Measurements from ENCODE around the gene PHTF2. TPM values are rescaled to one million over a fixed set of nuclear protein-coding genes. Genes with fewer than 3 reads are reported as not detected.

The PHTF2 gene
- polyA plus RNA-seq, 1 donor (not counting 4 experiments of a cell fraction or from before 2014, with no cell fraction given) = 24.1 TPM

DNA sequence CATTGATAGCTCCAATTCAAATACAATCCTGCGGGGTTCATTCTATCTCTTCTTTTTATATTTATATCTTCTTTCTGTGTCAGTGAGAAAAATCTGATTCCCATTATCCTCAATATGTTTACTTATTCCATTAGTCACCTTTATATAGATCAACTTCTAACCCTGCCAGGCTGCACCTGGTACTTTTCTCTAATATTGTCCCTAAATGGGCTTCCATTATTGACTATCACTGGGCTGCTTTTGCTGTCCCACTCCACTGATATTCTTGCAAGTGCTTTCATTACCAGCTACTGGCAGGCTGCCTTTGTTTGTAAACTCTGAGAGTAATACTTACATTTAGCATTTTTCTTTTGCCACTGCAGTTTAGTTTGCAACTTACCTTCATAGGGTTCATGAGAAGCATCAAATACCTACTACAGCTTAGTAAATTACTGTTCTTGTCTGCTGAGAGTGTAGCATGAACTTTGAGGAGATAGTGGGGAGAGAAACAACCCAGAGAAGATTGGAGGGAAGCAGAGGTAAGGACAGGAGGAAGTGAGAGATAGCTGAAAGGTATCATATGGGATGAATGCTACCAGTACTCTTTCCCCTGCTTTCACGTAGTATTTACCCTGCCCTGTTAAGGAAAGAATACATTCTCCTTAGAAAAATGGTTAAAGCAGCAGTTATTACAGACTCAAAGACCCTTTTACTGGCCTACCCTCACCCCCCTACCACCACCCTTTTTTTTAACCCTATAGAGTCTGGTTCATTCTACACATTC, 119.1 kb downstream of the PHTF2 start:
- Histone ChIP-seq H3K9me1 (ENCODE audit: control insufficient read depth, extremely low read depth, insufficient read depth, low read length) (no peaks in the 10 kb centered on the region), H2AFZ (ENCODE audit: control insufficient read depth, low read length) (no peak overlapping the region), H3K9ac (ENCODE audit: control insufficient read depth, extremely low read depth, insufficient read depth, low read length) (no peak overlapping the region), H3K79me2 (ENCODE audit: control insufficient read depth, insufficient read depth, low read length) (no peaks in the 10 kb centered on the region), H3K4me2 (ENCODE audit: control insufficient read depth, extremely low read depth, insufficient read depth, low read depth, low read length) (no peak overlapping the region), H3K27ac (ENCODE audit: control insufficient read depth, insufficient read depth, low read length) (no peak overlapping the region), H4K20me1 (ENCODE audit: control insufficient read depth, extremely low read depth, insufficient read depth, low read length) (no peaks in the 10 kb centered on the region), H3K4me1 (ENCODE audit: control insufficient read depth, extremely low read depth, insufficient read depth, low read length) (no peaks in the 10 kb centered on the region), H3K36me3 (ENCODE audit: control insufficient read depth in 2 of 2, extremely low read depth in 1 of 2, insufficient read depth in 2 of 2, low read length in 2 of 2) (no peaks in the 10 kb centered on the region), H3K9me3 (ENCODE audit: control insufficient read depth, low read depth, low read length) (no peaks in the 10 kb centered on the region), H3K27me3 (ENCODE audit: control insufficient read depth, extremely low read depth, insufficient read depth, low read length) (no peaks in the 10 kb centered on the region), H3K4me3 (ENCODE audit: control insufficient read depth in 2 of 3, extremely low read depth in 1 of 3, insufficient read depth in 2 of 3, low read depth in 1 of 3, low read length in 3 of 3) (no peak overlapping the region)
- dilution Hi-C loops (cut with MboI; ENCODE audit: extremely low pct_ligation_motif_present, low sequenced_read_pairs) = no loop called here
- TF ChIP-seq, protein P1, sequence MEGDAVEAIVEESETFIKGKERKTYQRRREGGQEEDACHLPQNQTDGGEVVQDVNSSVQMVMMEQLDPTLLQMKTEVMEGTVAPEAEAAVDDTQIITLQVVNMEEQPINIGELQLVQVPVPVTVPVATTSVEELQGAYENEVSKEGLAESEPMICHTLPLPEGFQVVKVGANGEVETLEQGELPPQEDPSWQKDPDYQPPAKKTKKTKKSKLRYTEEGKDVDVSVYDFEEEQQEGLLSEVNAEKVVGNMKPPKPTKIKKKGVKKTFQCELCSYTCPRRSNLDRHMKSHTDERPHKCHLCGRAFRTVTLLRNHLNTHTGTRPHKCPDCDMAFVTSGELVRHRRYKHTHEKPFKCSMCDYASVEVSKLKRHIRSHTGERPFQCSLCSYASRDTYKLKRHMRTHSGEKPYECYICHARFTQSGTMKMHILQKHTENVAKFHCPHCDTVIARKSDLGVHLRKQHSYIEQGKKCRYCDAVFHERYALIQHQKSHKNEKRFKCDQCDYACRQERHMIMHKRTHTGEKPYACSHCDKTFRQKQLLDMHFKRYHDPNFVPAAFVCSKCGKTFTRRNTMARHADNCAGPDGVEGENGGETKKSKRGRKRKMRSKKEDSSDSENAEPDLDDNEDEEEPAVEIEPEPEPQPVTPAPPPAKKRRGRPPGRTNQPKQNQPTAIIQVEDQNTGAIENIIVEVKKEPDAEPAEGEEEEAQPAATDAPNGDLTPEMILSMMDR (optimal IDR thresholded peaks at IDR 0.05 in 1 of 3, IDR thresholded peaks at IDR 0.05 in 1 of 3, conservative IDR thresholded peaks at IDR 0.05 in 1 of 3; ENCODE audit: extremely low read depth in 1 of 3, insufficient read depth in 2 of 3, low read length in 3 of 3) = no peak
- FAIRE-seq (no peak), DNase-seq (ENCODE audit: low read depth, low spot score) (no peak)

DNA sequence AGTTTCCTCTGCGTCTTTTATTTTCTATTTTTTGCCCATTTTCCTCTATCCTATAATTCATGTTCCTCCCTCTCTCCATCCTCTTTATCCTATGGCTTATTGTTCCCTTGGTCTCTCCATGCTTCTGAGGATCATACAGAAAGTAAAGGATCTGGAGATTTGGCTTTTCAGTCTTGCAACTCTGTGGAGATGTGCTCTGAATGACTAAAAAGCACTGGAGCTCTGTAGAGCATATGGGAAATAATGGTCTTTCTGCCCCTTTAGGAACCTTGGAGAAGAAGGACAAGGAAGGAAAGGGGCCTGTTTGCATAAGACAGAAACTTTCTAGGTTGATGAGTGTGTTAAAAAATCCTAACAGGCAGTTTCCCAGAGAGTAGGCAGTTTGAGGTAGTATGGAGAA, 120.1 kb downstream of the PHTF2 start:
- DNase-seq (ENCODE audit: low read depth, low spot score) = no peak
- Histone ChIP-seq H3K9me3 (ENCODE audit: control insufficient read depth, low read depth, low read length) (no peaks in the 10 kb centered on the region), H3K4me2 (ENCODE audit: control insufficient read depth, extremely low read depth, insufficient read depth, low read depth, low read length) (no peak overlapping the region)

More for the DNA sequence above, 120.1 kb downstream of the PHTF2 start:
- Histone ChIP-seq H3K36me3 (ENCODE audit: control insufficient read depth in 2 of 2, extremely low read depth in 1 of 2, insufficient read depth in 2 of 2, low read length in 2 of 2) (no peaks in the 10 kb centered on the region), H3K9me1 (ENCODE audit: control insufficient read depth, extremely low read depth, insufficient read depth, low read length) (no peaks in the 10 kb centered on the region), H3K27me3 (ENCODE audit: control insufficient read depth, extremely low read depth, insufficient read depth, low read length) (no peaks in the 10 kb centered on the region), H2AFZ (ENCODE audit: control insufficient read depth, low read length) (no peak overlapping the region), H3K79me2 (ENCODE audit: control insufficient read depth, insufficient read depth, low read length) (no peaks in the 10 kb centered on the region), H4K20me1 (ENCODE audit: control insufficient read depth, extremely low read depth, insufficient read depth, low read length) (no peaks in the 10 kb centered on the region), H3K9ac (ENCODE audit: control insufficient read depth, extremely low read depth, insufficient read depth, low read length) (no peak overlapping the region), H3K4me3 (ENCODE audit: control insufficient read depth in 2 of 3, extremely low read depth in 1 of 3, insufficient read depth in 2 of 3, low read depth in 1 of 3, low read length in 3 of 3) (no peak overlapping the region), H3K4me1 (ENCODE audit: control insufficient read depth, extremely low read depth, insufficient read depth, low read length) (no peaks in the 10 kb centered on the region), H3K27ac (ENCODE audit: control insufficient read depth, insufficient read depth, low read length) (no peak overlapping the region)
- TF ChIP-seq EZH2 (IDR thresholded peaks at IDR 0.05; ENCODE audit: low read length) = no peak
- TF ChIP-seq, protein P1 (optimal IDR thresholded peaks at IDR 0.05 in 1 of 3, IDR thresholded peaks at IDR 0.05 in 1 of 3, conservative IDR thresholded peaks at IDR 0.05 in 1 of 3; ENCODE audit: extremely low read depth in 1 of 3, insufficient read depth in 2 of 3, low read length in 3 of 3) = no peak
- dilution Hi-C loops (cut with MboI; ENCODE audit: extremely low pct_ligation_motif_present, low sequenced_read_pairs) = no loop called here
- FAIRE-seq = peak; percentile 5
